Measurements from ENCODE around the gene CNOT3. TPM values are rescaled to one million over a fixed set of nuclear protein-coding genes. Genes with fewer than 3 reads are reported as not detected.
A peak's percentile ranks its signal among the peaks of the same experiment; 100 is the strongest.

CNOT3 gene
- total RNA-seq, 1 experiment from 2014 or later: 77.7 TPM

- H3K36me3 ChIP-seq (ENCODE audit: control insufficient read depth, insufficient read depth, low read length): peaks cover 12% of the 10 kb centered on the region
- H3K4me1 ChIP-seq: 0 out of 2 replicates have a peak, but pooled peaks cover 4% of the 10 kb centered on the region
- no peak for TF ChIP-seq CTCF (IDR thresholded peaks at IDR 0.05; ENCODE audit: insufficient read depth in 1 of 2, low read depth in 1 of 2, low read length in 1 of 2, severe bottlenecking in 1 of 2, unreplicated experiment in 1 of 2)
- H3K27ac Mint-ChIP-seq (ENCODE audit: unreplicated experiment): no peak overlapping the region
- intact Hi-C loops (cut with micrococcal nuclease; ENCODE audit: unreplicated experiment): no loop called here
- no peaks in the 10 kb centered on the region for H3K9me3 Mint-ChIP-seq (ENCODE audit: unreplicated experiment)
- no peaks in the 10 kb centered on the region for H3K27me3 Mint-ChIP-seq (ENCODE audit: insufficient read depth, unreplicated experiment)
- H3K4me3 Mint-ChIP-seq (ENCODE audit: unreplicated experiment): no peak overlapping the region
- no peaks in the 10 kb centered on the region for H3K4me1 Mint-ChIP-seq (ENCODE audit: low read depth, unreplicated experiment)
- CTCF ChIA-PET: no interaction called here
- H3K36me3 Mint-ChIP-seq (ENCODE audit: insufficient read depth, unreplicated experiment): peaks cover 70% of the 10 kb centered on the region
- BruUV-seq (replicated peaks): no TSS peak
- POLR2A ChIA-PET: no interaction called here
- no peaks in the 10 kb centered on the region for H3K27me3 ChIP-seq (replicated peaks; ENCODE audit: control insufficient read depth, insufficient read depth, low read length)
- DNase-seq: no peak
- no peak overlapping the region for H3K4me3 ChIP-seq (ENCODE audit: low read depth, low read length)
- no peaks in the 10 kb centered on the region for H3K9me3 ChIP-seq
Measured at GRCh38 chr19:54142166-54142780, 4.7 kb downstream of the CNOT3 start.

- no peak for TF ChIP-seq CTCF (IDR thresholded peaks at IDR 0.05; ENCODE audit: insufficient read depth in 1 of 2, low read depth in 1 of 2, low read length in 1 of 2, severe bottlenecking in 1 of 2, unreplicated experiment in 1 of 2)
- H3K9me3 Mint-ChIP-seq (ENCODE audit: unreplicated experiment): no peaks in the 10 kb centered on the region
- no peak overlapping the region for H3K27ac Mint-ChIP-seq (ENCODE audit: unreplicated experiment)
- no peaks in the 10 kb centered on the region for H3K4me1 ChIP-seq
- peaks cover 87% of the 10 kb centered on the region for H3K36me3 Mint-ChIP-seq (ENCODE audit: insufficient read depth, unreplicated experiment)
- intact Hi-C loops (cut with micrococcal nuclease; ENCODE audit: unreplicated experiment): no loop called here
- no peak for DNase-seq
- H3K27me3 ChIP-seq (replicated peaks; ENCODE audit: control insufficient read depth, insufficient read depth, low read length): no peaks in the 10 kb centered on the region
- H3K4me1 Mint-ChIP-seq (ENCODE audit: low read depth, unreplicated experiment): no peaks in the 10 kb centered on the region
- no peak overlapping the region for H3K4me3 ChIP-seq (ENCODE audit: low read depth, low read length)
- peaks cover 12% of the 10 kb centered on the region for H3K36me3 ChIP-seq (ENCODE audit: control insufficient read depth, insufficient read depth, low read length)
- H3K27me3 Mint-ChIP-seq (ENCODE audit: insufficient read depth, unreplicated experiment): no peaks in the 10 kb centered on the region
- BruUV-seq (replicated peaks): no TSS peak
- ChIA-PET CTCF (no interaction called here), POLR2A (interaction anchor here (0.6 kb wide), 1 partner anchor 8 kb away, joined by 3 read pairs; the partner anchor contains the start of gene CNOT3)
- H3K4me3 Mint-ChIP-seq (ENCODE audit: unreplicated experiment): no peak overlapping the region
- H3K9me3 ChIP-seq: no peaks in the 10 kb centered on the region
Measured at GRCh38 chr19:54145541-54146158, 8.1 kb downstream of the CNOT3 start.

GRCh38 chr19:54147676-54148075 lies 10.1 kb downstream of the CNOT3 start:
- CTCF ChIA-PET: no interaction called here
- no peaks in the 10 kb centered on the region for H3K27me3 Mint-ChIP-seq (ENCODE audit: insufficient read depth, unreplicated experiment)
- H3K4me1 ChIP-seq: no peaks in the 10 kb centered on the region
- POLR2A ChIA-PET: interaction anchor here (1.1 kb wide), 1 partner anchor 10 kb away, joined by 7 read pairs; the partner anchor contains the start of gene CNOT3
- no peak overlapping the region for H3K4me3 Mint-ChIP-seq (ENCODE audit: unreplicated experiment)
- H3K9me3 Mint-ChIP-seq (ENCODE audit: unreplicated experiment): no peaks in the 10 kb centered on the region
- no peak overlapping the region for H3K4me3 ChIP-seq (ENCODE audit: low read depth, low read length)
- peak in 1 of 2 experiments; percentile 12 for TF ChIP-seq CTCF (IDR thresholded peaks at IDR 0.05; ENCODE audit: insufficient read depth in 1 of 2, low read depth in 1 of 2, low read length in 1 of 2, severe bottlenecking in 1 of 2, unreplicated experiment in 1 of 2)
- peaks cover 17% of the 10 kb centered on the region for H3K36me3 ChIP-seq (ENCODE audit: control insufficient read depth, insufficient read depth, low read length)
- H3K36me3 Mint-ChIP-seq (ENCODE audit: insufficient read depth, unreplicated experiment): peaks cover 90% of the 10 kb centered on the region
- H3K9me3 ChIP-seq: no peaks in the 10 kb centered on the region
- H3K27ac Mint-ChIP-seq (ENCODE audit: unreplicated experiment): no peak overlapping the region
- BruUV-seq (replicated peaks): no TSS peak
- H3K4me1 Mint-ChIP-seq (ENCODE audit: low read depth, unreplicated experiment): no peaks in the 10 kb centered on the region
- H3K27me3 ChIP-seq (replicated peaks; ENCODE audit: control insufficient read depth, insufficient read depth, low read length): no peaks in the 10 kb centered on the region
- no peak for DNase-seq
- intact Hi-C loops (cut with micrococcal nuclease; ENCODE audit: unreplicated experiment): no loop called here

Data from Caco-2 (cell line).